ENCODE results near the gene TBC1D5.

DNA sequence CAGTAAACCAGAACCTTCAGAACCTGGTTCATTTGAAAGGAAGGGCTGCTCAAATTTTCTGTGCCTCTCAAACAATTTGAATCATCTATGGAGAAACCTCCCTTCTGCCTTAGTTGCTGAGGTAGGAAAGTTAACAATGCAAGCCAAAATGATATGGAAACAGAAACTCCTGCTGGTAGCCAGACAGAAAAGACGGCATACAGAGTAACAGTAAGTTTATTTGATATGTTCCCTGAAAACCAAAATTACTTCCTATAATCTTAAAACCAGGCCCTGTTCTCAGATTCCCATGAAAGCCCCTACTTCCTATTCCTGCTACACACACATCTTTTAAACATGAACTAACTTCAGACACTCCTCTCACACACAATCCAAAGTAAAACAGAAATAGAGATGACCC, 86.2 kb downstream of the TBC1D5 start:
- TF ChIP-seq CTCF (IDR thresholded peaks at IDR 0.05; ENCODE audit: low read depth, low read length, poor library complexity, severe bottlenecking) = no peak
- TF ChIP-seq EZH2phosphoT487 (IDR thresholded peaks at IDR 0.05; ENCODE audit: borderline replicate concordance, low read length) = no peak
